ENCODE measurements around the gene DNAJB4. TPM values are rescaled to one million over a fixed set of nuclear protein-coding genes. Genes with fewer than 3 reads are reported as not detected.
"Not testable (repeated sequence)": the region's sequence is repeated elsewhere in the genome, so short reads cannot be mapped to it uniquely, and the experiment has no call there.

Gene DNAJB4
- total and polyA plus RNA-seq, 2 donors: 34.7 to 67.1 TPM

- peak within 1 kb of the TSS; percentile 58 for H3K4me3 ChIP-seq (ENCODE audit: low read depth, low read length)
- H3K4me1 ChIP-seq (ENCODE audit: insufficient read depth): no peaks in the 10 kb centered on the region
- WGBS: under 1% methylated on average over 57 of the region's 57 CpGs
- peak; percentile 100 for DNase-seq (ENCODE audit: extremely low spot score)
- H3K36me3 ChIP-seq (ENCODE audit: insufficient read depth): no peaks in the 10 kb centered on the region
- H3K27ac ChIP-seq (ENCODE audit: low read depth): peak within 1 kb of the TSS; percentile 98
Observed at GRCh38 chr1:77978969-77979876, 25.5 kb upstream of the DNAJB4 start, which contains the start of gene FUBP1. TSS of gene FUBP1 (minus strand) at chr1:77979072. CDS start at chr1:77979004, 68 bp downstream.

GRCh38 chr1:77983352-77983996 is 21.3 kb upstream of the DNAJB4 start:
- H3K27ac ChIP-seq (ENCODE audit: low read depth); H3K4me1 ChIP-seq (ENCODE audit: insufficient read depth); DNase-seq (ENCODE audit: extremely low spot score); H3K36me3 ChIP-seq (ENCODE audit: insufficient read depth); H3K4me3 ChIP-seq (ENCODE audit: low read depth, low read length): not testable (repeated sequence)
- 86% methylated on average over 8 of the region's 8 CpGs for WGBS

DNA sequence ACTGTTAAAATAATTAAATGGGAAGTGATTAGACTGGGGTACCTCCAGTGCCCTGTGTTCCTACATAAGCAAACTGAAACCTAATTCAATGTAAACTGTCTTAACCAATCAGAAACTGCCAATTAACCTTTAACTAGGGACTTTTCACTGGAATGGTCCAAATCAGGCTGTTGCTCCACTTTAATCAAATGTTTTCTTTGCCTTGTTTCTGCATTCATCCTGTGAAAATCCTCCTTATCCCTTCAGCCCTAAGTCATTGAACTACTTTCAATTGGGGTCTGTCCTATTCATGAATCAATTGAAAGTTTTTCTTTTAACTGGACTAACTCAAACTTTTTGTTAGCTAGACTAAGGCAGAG is 20.8 kb upstream of the DNAJB4 start:
- H3K4me3 ChIP-seq (ENCODE audit: low read depth, low read length): no peak overlapping the region
- H3K27ac ChIP-seq (ENCODE audit: low read depth): no peak overlapping the region
- DNase-seq (ENCODE audit: extremely low spot score): no peak
- no peaks in the 10 kb centered on the region for H3K36me3 ChIP-seq (ENCODE audit: insufficient read depth)
- no peaks in the 10 kb centered on the region for H3K4me1 ChIP-seq (ENCODE audit: insufficient read depth)

- Histone ChIP-seq H3K36me3 (ENCODE audit: insufficient read depth) (no peaks in the 10 kb centered on the region), H3K4me1 (ENCODE audit: insufficient read depth) (no peaks in the 10 kb centered on the region), H3K27ac (ENCODE audit: low read depth) (no peak overlapping the region), H3K4me3 (ENCODE audit: low read depth, low read length) (no peak overlapping the region)
- DNase-seq (ENCODE audit: extremely low spot score): no peak
- 89% methylated on average over 4 of the region's 4 CpGs for WGBS
Observed at GRCh38 chr1:77984629-77985028, 20.1 kb upstream of the DNAJB4 start.

- no peak for DNase-seq (ENCODE audit: extremely low spot score)
- Histone ChIP-seq H3K4me1 (ENCODE audit: insufficient read depth) (no peaks in the 10 kb centered on the region), H3K36me3 (ENCODE audit: insufficient read depth) (no peaks in the 10 kb centered on the region), H3K4me3 (ENCODE audit: low read depth, low read length) (no peak overlapping the region), H3K27ac (ENCODE audit: low read depth) (no peak overlapping the region)
Observed at GRCh38 chr1:77986810-77987209, 17.9 kb upstream of the DNAJB4 start.

GRCh38 chr1:77987919-77988318 is 16.8 kb upstream of the DNAJB4 start:
- Histone ChIP-seq H3K4me1 (ENCODE audit: insufficient read depth) (no peaks in the 10 kb centered on the region), H3K36me3 (ENCODE audit: insufficient read depth) (no peaks in the 10 kb centered on the region), H3K27ac (ENCODE audit: low read depth) (no peak overlapping the region), H3K4me3 (ENCODE audit: low read depth, low read length) (no peak overlapping the region)
- WGBS: 84% methylated on average over 2 of the region's 2 CpGs
- no peak for DNase-seq (ENCODE audit: extremely low spot score)

DNA sequence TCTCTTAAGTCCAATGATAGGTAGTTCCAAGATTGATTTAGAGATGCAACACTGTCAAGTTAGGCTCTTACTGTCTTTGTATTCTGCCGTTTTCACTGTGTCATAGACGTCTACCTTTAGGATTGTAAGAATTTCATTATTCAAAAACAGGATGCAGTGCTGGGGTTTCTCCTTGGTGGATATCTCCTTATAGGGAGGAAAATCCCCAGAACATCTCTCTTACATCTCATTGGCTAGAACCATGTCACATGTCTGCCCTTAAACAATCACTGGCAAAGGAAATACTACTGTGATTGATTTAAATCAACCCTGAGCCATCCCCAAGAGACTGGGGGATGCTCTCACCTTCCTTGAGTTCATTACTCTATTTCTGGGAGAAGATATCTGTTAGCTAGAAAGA is 15.0 kb upstream of the DNAJB4 start:
- Histone ChIP-seq H3K36me3 (ENCODE audit: insufficient read depth) (no peaks in the 10 kb centered on the region), H3K4me1 (ENCODE audit: insufficient read depth) (no peaks in the 10 kb centered on the region), H3K4me3 (ENCODE audit: low read depth, low read length) (no peak overlapping the region), H3K27ac (ENCODE audit: low read depth) (no peak overlapping the region)
- 89% methylated on average over 2 of the region's 2 CpGs for WGBS
- no peak for DNase-seq (ENCODE audit: extremely low spot score)

- no peak overlapping the region for H3K27ac ChIP-seq (ENCODE audit: low read depth)
- no peaks in the 10 kb centered on the region for H3K4me1 ChIP-seq (ENCODE audit: insufficient read depth)
- DNase-seq (ENCODE audit: extremely low spot score): no peak
- no peak overlapping the region for H3K4me3 ChIP-seq (ENCODE audit: low read depth, low read length)
- 85% methylated on average over 3 of the region's 3 CpGs for WGBS
- no peaks in the 10 kb centered on the region for H3K36me3 ChIP-seq (ENCODE audit: insufficient read depth)
Observed at GRCh38 chr1:77990629-77991204, 14.0 kb upstream of the DNAJB4 start.

DNA sequence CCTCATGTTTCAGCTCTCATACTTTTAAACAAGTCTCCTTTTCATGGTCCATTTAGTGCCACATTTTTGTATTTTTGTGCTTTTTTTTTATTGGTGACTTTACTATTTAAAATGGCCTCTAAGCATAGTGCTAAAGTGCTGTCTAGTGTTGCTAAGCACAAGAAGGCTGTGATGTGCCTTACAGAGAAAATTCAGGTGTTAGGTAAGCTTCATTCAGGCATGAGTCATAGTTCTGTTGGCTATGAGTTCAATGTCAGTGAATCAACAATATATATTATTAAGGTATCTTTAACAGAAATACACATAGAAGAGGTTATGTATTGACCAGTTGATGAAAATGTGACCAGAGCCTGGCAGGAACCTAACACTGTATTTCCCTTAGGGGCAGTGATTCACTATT is 13.1 kb upstream of the DNAJB4 start:
- Histone ChIP-seq H3K27ac (ENCODE audit: low read depth) (no peak overlapping the region), H3K4me1 (ENCODE audit: insufficient read depth) (no peaks in the 10 kb centered on the region), H3K4me3 (ENCODE audit: low read depth, low read length) (no peak overlapping the region), H3K36me3 (ENCODE audit: insufficient read depth) (no peaks in the 10 kb centered on the region)
- no peak for DNase-seq (ENCODE audit: extremely low spot score)

- Histone ChIP-seq H3K27ac (ENCODE audit: low read depth) (no peak overlapping the region), H3K36me3 (ENCODE audit: insufficient read depth) (no peaks in the 10 kb centered on the region), H3K4me3 (ENCODE audit: low read depth, low read length) (no peak overlapping the region), H3K4me1 (ENCODE audit: insufficient read depth) (no peaks in the 10 kb centered on the region)
- DNase-seq (ENCODE audit: extremely low spot score): no peak
- 84% methylated on average over 3 of the region's 3 CpGs for WGBS
Observed at GRCh38 chr1:77994117-77994705, 10.5 kb upstream of the DNAJB4 start.

- Histone ChIP-seq H3K4me3 (ENCODE audit: low read depth, low read length) (no peak overlapping the region), H3K27ac (ENCODE audit: low read depth) (no peak overlapping the region), H3K36me3 (ENCODE audit: insufficient read depth) (no peaks in the 10 kb centered on the region), H3K4me1 (ENCODE audit: insufficient read depth) (no peaks in the 10 kb centered on the region)
- WGBS: 98% methylated on average over 5 of the region's 5 CpGs
- no peak for DNase-seq (ENCODE audit: extremely low spot score)
Observed at GRCh38 chr1:77996734-77997133, 8.0 kb upstream of the DNAJB4 start.

- not testable (repeated sequence) for DNase-seq (ENCODE audit: extremely low spot score); H3K36me3 ChIP-seq (ENCODE audit: insufficient read depth); H3K27ac ChIP-seq (ENCODE audit: low read depth); H3K4me3 ChIP-seq (ENCODE audit: low read depth, low read length); H3K4me1 ChIP-seq (ENCODE audit: insufficient read depth)
- 90% methylated on average over 11 of the region's 11 CpGs for WGBS
Observed at GRCh38 chr1:78000536-78000935, 4.2 kb upstream of the DNAJB4 start.

GRCh38 chr1:78003070-78003746 is 1.5 kb upstream of the DNAJB4 start:
- Histone ChIP-seq H3K36me3 (ENCODE audit: insufficient read depth) (no peaks in the 10 kb centered on the region), H3K4me3 (ENCODE audit: low read depth, low read length) (no peak overlapping the region), H3K4me1 (ENCODE audit: insufficient read depth) (no peaks in the 10 kb centered on the region), H3K27ac (ENCODE audit: low read depth) (no peak overlapping the region)
- 58% methylated on average over 3 of the region's 3 CpGs for WGBS
- DNase-seq (ENCODE audit: extremely low spot score): no peak
